ENCODE measurements around the gene SH3BP5. TPM values are rescaled to one million over a fixed set of nuclear protein-coding genes. Genes with fewer than 3 reads are reported as not detected.
"Not testable (repeated sequence)": the region's sequence is repeated elsewhere in the genome, so short reads cannot be mapped to it uniquely, and the experiment has no call there.

Gene SH3BP5
- total RNA-seq, 1 donor from 2014 or later, result 9.3 TPM

GRCh38 chr3:15356176-15356575 lies 23.8 kb upstream of the SH3BP5 start:
- TF ChIP-seq CTCF (IDR thresholded peaks at IDR 0.05; ENCODE audit: insufficient read depth, low read length, poor library complexity, severe bottlenecking), result no peak
- Histone ChIP-seq H3K27me3 (ENCODE audit: control insufficient read depth, insufficient read depth, low read length) (no peaks in the 10 kb centered on the region), H3K36me3 (ENCODE audit: control insufficient read depth, insufficient read depth, low read length) (no peaks in the 10 kb centered on the region), H3K4me3 (ENCODE audit: low read depth, low read length) (no peak overlapping the region)
- DNase-seq (ENCODE audit: low read depth), result no peak

- H3K4me3 ChIP-seq (ENCODE audit: low read depth, low read length), result no peak overlapping the region
- no peaks in the 10 kb centered on the region for H3K36me3 ChIP-seq (ENCODE audit: control insufficient read depth, insufficient read depth, low read length)
- TF ChIP-seq CTCF (IDR thresholded peaks at IDR 0.05; ENCODE audit: insufficient read depth, low read length, poor library complexity, severe bottlenecking), result no peak
- no peak for DNase-seq (ENCODE audit: low read depth)
- H3K27me3 ChIP-seq (ENCODE audit: control insufficient read depth, insufficient read depth, low read length), result no peaks in the 10 kb centered on the region
Observed at GRCh38 chr3:15355086-15355485, 22.7 kb upstream of the SH3BP5 start.

GRCh38 chr3:15354485-15354884 lies 22.1 kb upstream of the SH3BP5 start:
- no peak overlapping the region for H3K4me3 ChIP-seq (ENCODE audit: low read depth, low read length)
- no peaks in the 10 kb centered on the region for H3K36me3 ChIP-seq (ENCODE audit: control insufficient read depth, insufficient read depth, low read length)
- TF ChIP-seq CTCF (IDR thresholded peaks at IDR 0.05; ENCODE audit: insufficient read depth, low read length, poor library complexity, severe bottlenecking), result no peak
- no peaks in the 10 kb centered on the region for H3K27me3 ChIP-seq (ENCODE audit: control insufficient read depth, insufficient read depth, low read length)
- no peak for DNase-seq (ENCODE audit: low read depth)

GRCh38 chr3:15350141-15350540 lies 17.8 kb upstream of the SH3BP5 start:
- H3K36me3 ChIP-seq (ENCODE audit: control insufficient read depth, insufficient read depth, low read length), result no peaks in the 10 kb centered on the region
- DNase-seq (ENCODE audit: low read depth), result no peak
- H3K4me3 ChIP-seq (ENCODE audit: low read depth, low read length), result no peak overlapping the region
- H3K27me3 ChIP-seq (ENCODE audit: control insufficient read depth, insufficient read depth, low read length), result no peaks in the 10 kb centered on the region
- no peak for TF ChIP-seq CTCF (IDR thresholded peaks at IDR 0.05; ENCODE audit: insufficient read depth, low read length, poor library complexity, severe bottlenecking)

- H3K36me3 ChIP-seq (ENCODE audit: control insufficient read depth, insufficient read depth, low read length); H3K4me3 ChIP-seq (ENCODE audit: low read depth, low read length); H3K27me3 ChIP-seq (ENCODE audit: control insufficient read depth, insufficient read depth, low read length); DNase-seq (ENCODE audit: low read depth): not testable (repeated sequence)
Observed at GRCh38 chr3:15349438-15349837, 17.1 kb upstream of the SH3BP5 start.

- no peaks in the 10 kb centered on the region for H3K36me3 ChIP-seq (ENCODE audit: control insufficient read depth, insufficient read depth, low read length)
- no peak for DNase-seq (ENCODE audit: low read depth)
- H3K27me3 ChIP-seq (ENCODE audit: control insufficient read depth, insufficient read depth, low read length), result no peaks in the 10 kb centered on the region
- no peak overlapping the region for H3K4me3 ChIP-seq (ENCODE audit: low read depth, low read length)
- no peak for TF ChIP-seq CTCF (IDR thresholded peaks at IDR 0.05; ENCODE audit: insufficient read depth, low read length, poor library complexity, severe bottlenecking)
Observed at GRCh38 chr3:15348246-15348645, 15.9 kb upstream of the SH3BP5 start.
